Fibroblast of mammary gland (primary cell): ENCODE measurements around the gene NTM.

ENCODE experiments used
- DNase-seq: peaks from one replicate; pipeline ENCODE4 v3.0.0-alpha.2; 2010; ENCODE audit warnings: low read depth
- H3K4me3 ChIP-seq: 2 replicates; pipeline ENCODE4 v1.5.1; 2011; ENCODE audit warnings: low read depth, mild to moderate bottlenecking, low read length, moderate library complexity; ENCODE audit not compliant: control insufficient read depth
- TF ChIP-seq, protein P1 (sequence below): conservative IDR thresholded peaks from 2 replicates; pipeline ENCODE4 v1.5.1; 2011; ENCODE audit warnings: low read depth, low read length, inconsistent platforms; ENCODE audit not compliant: control insufficient read depth, insufficient read depth

NTM gene

DNA sequence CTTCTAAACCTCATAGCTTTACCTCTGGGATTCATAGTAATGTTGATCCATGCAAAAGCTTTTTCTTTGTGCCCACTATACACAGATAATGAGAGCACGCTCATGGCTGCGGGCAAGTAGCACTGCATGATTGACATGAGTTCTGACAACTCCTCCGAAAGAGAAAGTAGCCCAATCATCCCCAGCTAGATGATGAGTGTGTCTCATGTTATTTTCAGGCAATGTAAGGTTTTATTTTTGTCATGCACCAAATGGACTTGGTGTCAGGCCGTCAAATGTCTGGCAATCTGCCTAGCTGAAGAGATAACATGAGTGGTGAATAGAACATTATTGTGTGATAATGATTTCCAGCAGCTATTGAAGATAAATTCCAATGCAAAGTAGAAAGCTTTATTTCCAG, 662.6 kb downstream of the NTM start:
- TF ChIP-seq, protein P1, sequence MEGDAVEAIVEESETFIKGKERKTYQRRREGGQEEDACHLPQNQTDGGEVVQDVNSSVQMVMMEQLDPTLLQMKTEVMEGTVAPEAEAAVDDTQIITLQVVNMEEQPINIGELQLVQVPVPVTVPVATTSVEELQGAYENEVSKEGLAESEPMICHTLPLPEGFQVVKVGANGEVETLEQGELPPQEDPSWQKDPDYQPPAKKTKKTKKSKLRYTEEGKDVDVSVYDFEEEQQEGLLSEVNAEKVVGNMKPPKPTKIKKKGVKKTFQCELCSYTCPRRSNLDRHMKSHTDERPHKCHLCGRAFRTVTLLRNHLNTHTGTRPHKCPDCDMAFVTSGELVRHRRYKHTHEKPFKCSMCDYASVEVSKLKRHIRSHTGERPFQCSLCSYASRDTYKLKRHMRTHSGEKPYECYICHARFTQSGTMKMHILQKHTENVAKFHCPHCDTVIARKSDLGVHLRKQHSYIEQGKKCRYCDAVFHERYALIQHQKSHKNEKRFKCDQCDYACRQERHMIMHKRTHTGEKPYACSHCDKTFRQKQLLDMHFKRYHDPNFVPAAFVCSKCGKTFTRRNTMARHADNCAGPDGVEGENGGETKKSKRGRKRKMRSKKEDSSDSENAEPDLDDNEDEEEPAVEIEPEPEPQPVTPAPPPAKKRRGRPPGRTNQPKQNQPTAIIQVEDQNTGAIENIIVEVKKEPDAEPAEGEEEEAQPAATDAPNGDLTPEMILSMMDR, result no peak
- DNase-seq, result no peak
- no peak overlapping the region for H3K4me3 ChIP-seq

DNA sequence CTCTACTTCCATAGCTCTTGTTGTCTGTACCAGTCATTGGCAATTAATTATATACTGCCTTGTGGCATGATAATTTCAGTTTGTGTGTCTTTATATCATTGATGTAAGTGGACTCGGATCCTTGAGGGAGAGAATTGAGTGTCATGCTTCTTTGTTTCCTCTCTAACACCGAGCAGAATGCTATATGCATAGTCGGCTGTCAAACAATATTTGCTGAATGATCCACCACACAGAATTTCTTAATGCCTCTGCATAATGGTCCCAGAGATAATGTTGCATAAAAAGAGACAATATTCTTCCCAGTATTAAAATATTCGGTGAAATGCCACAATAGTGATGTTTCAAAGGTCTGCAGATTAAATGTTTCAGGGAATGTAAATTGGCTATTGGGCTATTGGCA, 664.8 kb downstream of the NTM start:
- no peak for DNase-seq
- TF ChIP-seq, protein P1, result no peak
- H3K4me3 ChIP-seq, result no peak overlapping the region

DNA sequence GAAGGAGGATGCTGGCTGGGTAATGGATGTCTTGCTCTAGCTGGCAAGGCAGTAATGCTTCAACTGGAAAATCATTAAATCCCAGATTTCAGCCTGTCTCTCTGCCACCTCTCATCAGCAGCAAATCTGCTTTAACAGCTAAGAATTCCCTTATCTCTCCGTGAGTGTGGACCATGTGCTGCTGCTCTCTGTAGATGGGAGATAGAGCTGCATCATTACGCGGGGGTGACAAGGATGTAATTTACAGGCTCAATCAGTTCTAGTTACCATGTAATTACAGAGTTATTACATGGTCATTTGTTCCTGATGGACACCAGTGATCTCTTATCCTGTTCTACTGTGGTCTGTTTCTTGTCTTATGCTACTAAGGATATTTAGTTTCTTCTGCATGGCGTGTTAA, 665.4 kb downstream of the NTM start:
- TF ChIP-seq, protein P1, result no peak
- no peak for DNase-seq
- H3K4me3 ChIP-seq, result no peak overlapping the region

DNA sequence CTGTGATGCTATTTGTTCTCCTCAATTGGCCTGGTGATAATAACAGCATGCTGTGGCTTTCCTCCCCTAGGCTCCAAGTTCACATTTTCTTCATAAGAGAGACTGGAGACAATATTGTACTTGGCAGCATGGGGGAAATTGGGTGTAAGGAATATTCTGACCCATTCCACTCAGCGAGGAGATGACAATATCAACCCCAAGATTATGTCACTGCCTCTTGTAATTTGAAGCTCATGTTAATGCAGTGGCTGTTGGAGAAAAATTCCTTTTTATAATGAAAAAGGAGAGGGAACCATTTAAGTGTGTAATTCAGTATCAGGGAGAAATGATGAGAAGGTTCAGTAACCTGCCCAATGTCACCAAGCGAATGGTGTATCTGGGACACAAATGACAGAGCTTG, 665.8 kb downstream of the NTM start:
- DNase-seq, result no peak
- TF ChIP-seq, protein P1, result no peak

DNA sequence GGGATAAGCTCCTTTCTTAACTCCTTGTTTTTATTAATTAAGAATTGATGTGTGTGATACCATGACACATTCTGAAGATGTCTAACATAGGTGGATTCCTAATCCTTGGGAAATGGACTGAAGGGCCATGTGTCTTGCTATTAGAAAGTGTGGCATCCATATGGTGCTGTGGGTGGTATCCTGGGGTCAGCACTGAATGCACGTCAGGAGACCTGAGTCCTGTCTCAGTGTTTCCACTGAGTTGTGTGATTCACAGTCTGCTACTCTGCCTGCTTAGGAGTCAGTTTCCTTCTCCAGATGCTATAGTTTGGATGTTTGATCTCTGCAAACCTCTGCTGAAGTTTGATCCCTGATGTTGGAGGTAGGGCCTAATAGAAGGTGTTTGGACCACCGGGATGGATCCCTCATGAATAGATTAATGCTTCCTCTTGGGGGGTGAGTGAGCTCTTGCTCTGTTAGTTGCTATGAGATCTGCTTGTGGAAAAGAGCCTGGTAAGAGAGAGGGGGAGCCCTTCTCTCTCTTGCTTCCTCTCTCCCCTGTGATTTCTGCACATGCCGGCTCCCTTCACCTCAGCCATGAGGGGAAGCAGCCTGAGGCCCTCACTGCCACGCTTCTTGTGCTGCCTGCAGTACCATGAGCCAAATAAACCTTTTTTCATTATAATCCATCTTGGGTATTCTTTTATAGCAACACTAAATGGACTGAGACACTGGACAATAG, 666.5 kb downstream of the NTM start:
- no peak overlapping the region for H3K4me3 ChIP-seq
- no peak for DNase-seq
- TF ChIP-seq, protein P1, result no peak

More for the DNA sequence above, 665.8 kb downstream of the NTM start:
- no peak overlapping the region for H3K4me3 ChIP-seq

DNA sequence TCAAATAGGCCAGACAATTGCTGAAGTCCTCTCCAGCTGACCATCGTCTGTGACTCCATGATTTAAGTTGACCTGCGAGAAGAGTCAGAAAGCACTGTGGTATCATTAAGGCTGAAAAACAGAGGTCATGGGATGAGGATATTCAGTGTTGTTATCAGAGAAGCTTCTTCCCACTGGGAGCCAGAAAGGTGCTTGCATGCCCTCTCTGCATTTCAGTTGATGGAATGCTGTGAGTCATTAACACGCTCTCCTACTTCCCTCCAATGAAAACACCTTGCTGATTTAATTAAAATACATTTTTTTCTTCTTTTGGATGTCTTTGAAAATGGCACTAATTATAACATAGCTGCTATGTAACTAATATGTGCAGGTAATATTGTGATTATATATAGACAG, 667.0 kb downstream of the NTM start:
- H3K4me3 ChIP-seq, result no peak overlapping the region
- TF ChIP-seq, protein P1, result no peak
- no peak for DNase-seq
